GM18868 (cell line): Measurements from ENCODE around the gene SLC35G2.
"Not testable (repeated sequence)": the region's sequence is repeated elsewhere in the genome, so short reads cannot be mapped to it uniquely, and the experiment has no call there.

Experiments
- ATAC-seq: cut with Tn5 transposase; IDR thresholded peaks from one replicate; pipeline ENCODE4 v1.9.1; 2021; ENCODE audit warnings: mild to moderate bottlenecking, moderate library complexity; ENCODE audit not compliant: unreplicated experiment

SLC35G2 gene

GRCh38 chr3:136835089-136835812 is 16.3 kb downstream of the SLC35G2 start:
- no peak for ATAC-seq

GRCh38 chr3:136835813-136836510 is 17.0 kb downstream of the SLC35G2 start:
- ATAC-seq, result no peak

- ATAC-seq, result no peak
Observed at GRCh38 chr3:136836511-136837156, 17.7 kb downstream of the SLC35G2 start.

- ATAC-seq, result no peak
Observed at GRCh38 chr3:136838641-136839555, 20.0 kb downstream of the SLC35G2 start.

- ATAC-seq, result no peak
Observed at GRCh38 chr3:136839556-136839931, 20.6 kb downstream of the SLC35G2 start.

GRCh38 chr3:136840252-136840651 is 21.3 kb downstream of the SLC35G2 start:
- ATAC-seq, result no peak

GRCh38 chr3:136842294-136842693 is 23.4 kb downstream of the SLC35G2 start:
- no peak for ATAC-seq

- no peak for ATAC-seq
Observed at GRCh38 chr3:136844724-136845123, 25.8 kb downstream of the SLC35G2 start.

- no peak for ATAC-seq
Observed at GRCh38 chr3:136852180-136852579, 33.3 kb downstream of the SLC35G2 start.

- no peak for ATAC-seq
Observed at GRCh38 chr3:136856665-136857064, 37.7 kb downstream of the SLC35G2 start.

GRCh38 chr3:136858381-136858780 is 39.5 kb downstream of the SLC35G2 start:
- ATAC-seq, result no peak

- no peak for ATAC-seq
Observed at GRCh38 chr3:136860541-136860940, 41.6 kb downstream of the SLC35G2 start.

GRCh38 chr3:136861890-136862616 is 43.1 kb downstream of the SLC35G2 start, which contains the start of gene NCK1:
Gene NCK1, plus strand, starts transcription at chr3:136862208. Its CDS starts 65,794 bp downstream, at chr3:136928002.
- ATAC-seq, result peak; percentile 96

GRCh38 chr3:136862617-136863322 is 43.8 kb downstream of the SLC35G2 start:
- peak; percentile 14 for ATAC-seq

GRCh38 chr3:136869282-136869681 is 50.4 kb downstream of the SLC35G2 start:
- no peak for ATAC-seq

GRCh38 chr3:136872258-136872657 is 53.3 kb downstream of the SLC35G2 start:
- ATAC-seq, result not testable (repeated sequence)

- not testable (repeated sequence) for ATAC-seq
Observed at GRCh38 chr3:136879510-136879909, 60.6 kb downstream of the SLC35G2 start.

GRCh38 chr3:136882571-136882970 is 63.6 kb downstream of the SLC35G2 start:
- ATAC-seq, result no peak

GRCh38 chr3:136883967-136884720 is 65.2 kb downstream of the SLC35G2 start:
- ATAC-seq, result no peak
